ENCODE data around the gene RAB11A.

- TF ChIP-seq, protein P1, sequence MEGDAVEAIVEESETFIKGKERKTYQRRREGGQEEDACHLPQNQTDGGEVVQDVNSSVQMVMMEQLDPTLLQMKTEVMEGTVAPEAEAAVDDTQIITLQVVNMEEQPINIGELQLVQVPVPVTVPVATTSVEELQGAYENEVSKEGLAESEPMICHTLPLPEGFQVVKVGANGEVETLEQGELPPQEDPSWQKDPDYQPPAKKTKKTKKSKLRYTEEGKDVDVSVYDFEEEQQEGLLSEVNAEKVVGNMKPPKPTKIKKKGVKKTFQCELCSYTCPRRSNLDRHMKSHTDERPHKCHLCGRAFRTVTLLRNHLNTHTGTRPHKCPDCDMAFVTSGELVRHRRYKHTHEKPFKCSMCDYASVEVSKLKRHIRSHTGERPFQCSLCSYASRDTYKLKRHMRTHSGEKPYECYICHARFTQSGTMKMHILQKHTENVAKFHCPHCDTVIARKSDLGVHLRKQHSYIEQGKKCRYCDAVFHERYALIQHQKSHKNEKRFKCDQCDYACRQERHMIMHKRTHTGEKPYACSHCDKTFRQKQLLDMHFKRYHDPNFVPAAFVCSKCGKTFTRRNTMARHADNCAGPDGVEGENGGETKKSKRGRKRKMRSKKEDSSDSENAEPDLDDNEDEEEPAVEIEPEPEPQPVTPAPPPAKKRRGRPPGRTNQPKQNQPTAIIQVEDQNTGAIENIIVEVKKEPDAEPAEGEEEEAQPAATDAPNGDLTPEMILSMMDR (conservative IDR thresholded peaks at IDR 0.05; ENCODE audit: low read length): no peak
- TF ChIP-seq EZH2phosphoT487 (IDR thresholded peaks at IDR 0.05; ENCODE audit: borderline replicate concordance): no peak
These were observed 61.9 kb downstream of the RAB11A start for GRCh38 chr15:65931221-65931620.
